ENCODE measurements around the gene PHYHIPL. TPM values are rescaled to one million over a fixed set of nuclear protein-coding genes. Genes with fewer than 3 reads are reported as not detected.

Gene PHYHIPL
- total and polyA plus RNA-seq, 2 donors (not counting 3 experiments of a cell fraction or from before 2014, with no cell fraction given): not detected

GRCh38 chr10:59285073-59285472 is 108.6 kb downstream of the PHYHIPL start:
- H3K36me3 ChIP-seq (ENCODE audit: control insufficient read depth in 2 of 2, extremely low read depth in 1 of 2, insufficient read depth in 2 of 2, low read length in 2 of 2): no peaks in the 10 kb centered on the region
- dilution Hi-C loops (cut with MboI; ENCODE audit: extremely low pct_ligation_motif_present, low sequenced_read_pairs) (no loop called here), intact Hi-C loops (cut with micrococcal nuclease) (no loop called here)
- no peaks in the 10 kb centered on the region for H3K4me1 ChIP-seq (ENCODE audit: control insufficient read depth, extremely low read depth, insufficient read depth, low read length)
- H4K20me1 ChIP-seq (replicated peaks; ENCODE audit: control insufficient read depth, extremely low read depth, insufficient read depth, low read length): no peaks in the 10 kb centered on the region
- DNase-seq (ENCODE audit: low read depth, low spot score): no peak
- ChIA-PET POLR2A (no interaction called here), CTCF (no interaction called here)
- no peaks in the 10 kb centered on the region for H3K9me3 ChIP-seq (replicated peaks; ENCODE audit: control insufficient read depth, insufficient read depth, low read length)
- no peak for TF ChIP-seq POLR2A (IDR thresholded peaks at IDR 0.05; ENCODE audit: low read depth, low read length)
- TF ChIP-seq GATA2 (IDR thresholded peaks at IDR 0.05; ENCODE audit: insufficient read depth, insufficient read length, low read depth, low read length): no peak
- no peak for TF ChIP-seq CTCF (IDR thresholded peaks at IDR 0.05; ENCODE audit: extremely low read depth in 1 of 2, insufficient read depth in 1 of 2, low read depth in 1 of 2, low read length in 2 of 2)
- TF ChIP-seq JUN (IDR thresholded peaks at IDR 0.05; ENCODE audit: borderline replicate concordance, insufficient read depth, insufficient read length, low read depth): no peak
- no peak for TF ChIP-seq EZH2 (IDR thresholded peaks at IDR 0.05; ENCODE audit: borderline replicate concordance, low read depth, low read length, severe bottlenecking)
- no peak for TF ChIP-seq FOS (IDR thresholded peaks at IDR 0.05; ENCODE audit: borderline replicate concordance, insufficient read depth, low read length)
- no peak for TF ChIP-seq MAX (IDR thresholded peaks at IDR 0.05; ENCODE audit: insufficient read depth, insufficient read length)
- TF ChIP-seq MYC (IDR thresholded peaks at IDR 0.05; ENCODE audit: low read depth, low read length): no peak
- TF ChIP-seq POLR2AphosphoS5 (IDR thresholded peaks at IDR 0.05; ENCODE audit: insufficient read depth, low read depth, low read length): no peak
- H3K4me2 ChIP-seq (ENCODE audit: insufficient read depth, low read length): no peak overlapping the region
- H3K9ac ChIP-seq (replicated peaks; ENCODE audit: extremely low read depth, insufficient read depth, low read length): no peak overlapping the region
- H3K9me1 ChIP-seq (replicated peaks; ENCODE audit: control insufficient read depth, extremely low read depth, insufficient read depth, low read length): no peaks in the 10 kb centered on the region
- no peak overlapping the region for H3K4me3 ChIP-seq (replicated peaks in 1 of 3; ENCODE audit: insufficient read depth in 1 of 3, low read depth in 1 of 3, low read length in 3 of 3)
- no peak for FAIRE-seq
- BruUV-seq (replicated peaks): no TSS peak
- no peak overlapping the region for H3K27ac ChIP-seq (ENCODE audit: insufficient read depth, low read depth, low read length)
- no peak overlapping the region for H2AFZ ChIP-seq (ENCODE audit: low read depth, low read length)
- no peaks in the 10 kb centered on the region for H3K27me3 ChIP-seq (ENCODE audit: control insufficient read depth in 2 of 2, insufficient read depth in 2 of 2, low read length in 2 of 2)
- no peaks in the 10 kb centered on the region for H3K79me2 ChIP-seq (ENCODE audit: control insufficient read depth, insufficient read depth, low read length)

Measured in endothelial cell of umbilical vein (primary cell).